HAP-1 (cell line): Measurements from ENCODE around the gene NKAIN2.

Experiments
- DNase-seq, 2 experiments: peaks; one replicate each; pipeline ENCODE4 v3.0.0-alpha.2; 2016 to 2020; ENCODE audit warnings: low spot score in 2 of 2
- H3K27me3 ChIP-seq: fragments of 250-450 bp; sonication (Bioruptor Pico); 2 replicates; pipeline ENCODE4 v1.5.1; 2020; ENCODE audit warnings: low read depth, mild to moderate bottlenecking, moderate library complexity
- H3K36me3 ChIP-seq: fragments of 250-450 bp; sonication (Bioruptor Pico); replicated peaks from 2 replicates; pipeline ENCODE4 v1.5.1; 2020; ENCODE audit warnings: mild to moderate bottlenecking
- H3K4me1 ChIP-seq: fragments of 250-450 bp; sonication (Bioruptor Pico); 2 replicates; pipeline ENCODE4 v1.5.1; 2020; ENCODE audit warnings: mild to moderate bottlenecking
- H3K4me3 ChIP-seq: fragments of 250-450 bp; sonication (Bioruptor Pico); 2 replicates; pipeline ENCODE4 v1.5.1; 2020; ENCODE audit warnings: mild to moderate bottlenecking, moderate library complexity
- H3K9me3 ChIP-seq: fragments of 250-450 bp; sonication (Bioruptor Pico); 2 replicates; pipeline ENCODE4 v1.5.1; 2020; ENCODE audit warnings: mild to moderate bottlenecking, moderate library complexity
- in situ Hi-C: fragments of 300-500 bp; cut with MboI; formaldehyde crosslinking; loops from 3 replicates; pipeline ENCODE4 v1.14.3; 2020; ENCODE audit warnings: low sequenced_read_pairs, inconsistent platforms, mixed read lengths

NKAIN2 gene

DNA sequence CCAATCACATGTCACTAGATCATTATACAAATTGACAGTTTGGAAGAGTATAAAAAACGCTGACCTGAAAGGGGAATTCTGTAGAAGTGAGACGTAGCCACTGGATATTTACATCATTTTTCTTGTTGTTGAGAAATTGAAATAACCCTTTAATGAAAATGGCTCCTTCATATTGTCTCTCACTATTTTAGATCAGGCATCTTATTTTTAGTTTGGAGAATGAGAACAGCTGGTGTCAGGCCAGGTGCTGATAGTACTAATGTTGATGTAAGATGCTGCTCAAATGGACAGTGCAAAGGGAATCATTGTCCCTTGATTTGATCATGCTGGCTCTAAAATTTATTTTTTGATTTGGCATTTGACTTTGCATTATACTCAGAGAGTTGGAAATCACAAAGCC is 17.4 kb downstream of the NKAIN2 start:
- Histone ChIP-seq H3K4me1 (no peaks in the 10 kb centered on the region), H3K27me3 (peaks cover 17% of the 10 kb centered on the region), H3K4me3 (no peak overlapping the region), H3K36me3 (no peaks in the 10 kb centered on the region), H3K9me3 (no peaks in the 10 kb centered on the region)
- in situ Hi-C loops, result loop anchor here (25.0 kb wide), 1 partner anchor 966 kb away; no protein-coding TSS in a partner anchor
- no peak for DNase-seq

DNA sequence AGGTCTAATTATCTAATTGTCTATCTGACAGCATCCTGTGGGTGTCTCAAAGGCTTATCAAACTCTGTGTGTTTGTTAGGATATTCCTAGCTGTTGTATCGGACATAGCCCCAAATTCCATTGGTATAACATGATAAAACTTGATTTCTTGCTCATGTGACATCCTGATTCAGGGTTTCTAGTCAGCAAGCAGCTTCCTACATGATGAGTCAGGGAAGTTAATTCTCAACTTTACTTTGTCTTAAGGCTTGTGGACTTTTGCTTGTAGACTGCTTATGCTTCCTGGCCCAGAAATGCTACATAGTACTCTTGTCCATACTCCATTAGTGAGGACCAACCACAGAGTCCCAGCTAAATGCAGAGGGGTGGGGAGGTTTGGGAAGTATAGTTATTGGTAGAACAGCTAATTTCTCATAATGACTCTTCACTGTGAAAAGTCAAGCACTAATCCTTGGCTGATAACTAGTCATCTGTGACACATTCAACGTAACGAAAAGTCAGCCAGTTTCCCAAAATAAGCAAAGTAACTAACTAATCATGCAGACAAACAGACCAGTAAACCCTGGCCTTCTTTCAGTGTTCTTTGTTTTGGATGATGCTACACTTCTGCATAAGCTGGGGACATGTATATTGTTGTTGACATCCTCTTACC is 25.8 kb downstream of the NKAIN2 start:
- Histone ChIP-seq H3K4me1 (no peaks in the 10 kb centered on the region), H3K4me3 (no peak overlapping the region), H3K9me3 (no peaks in the 10 kb centered on the region), H3K27me3 (peaks cover 18% of the 10 kb centered on the region; the same call in 1 of the 2 replicates), H3K36me3 (no peaks in the 10 kb centered on the region)
- in situ Hi-C loops, result no loop called here
- no peak for DNase-seq

DNA sequence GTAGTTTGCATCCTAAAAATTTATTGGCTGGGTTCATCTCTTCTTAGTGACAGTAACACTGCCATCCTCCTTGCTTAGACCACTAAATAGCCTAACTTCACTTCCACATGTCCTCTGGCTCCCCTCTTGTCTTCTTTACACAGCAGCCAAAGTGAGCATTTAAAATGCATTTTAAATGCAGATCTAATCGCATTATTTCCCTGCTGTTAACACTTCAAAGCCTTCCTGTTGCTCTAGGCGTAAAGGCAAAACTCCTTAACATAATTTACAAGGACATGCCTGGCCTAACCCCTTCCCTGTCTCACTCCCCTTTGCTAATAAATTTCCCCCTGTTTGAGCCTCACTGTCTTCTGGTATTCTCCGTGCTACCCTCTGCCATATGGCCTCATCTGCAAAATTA is 26.5 kb downstream of the NKAIN2 start:
- no peaks in the 10 kb centered on the region for H3K4me1 ChIP-seq
- H3K27me3 ChIP-seq, result peaks cover 25% of the 10 kb centered on the region
- H3K4me3 ChIP-seq, result no peak overlapping the region
- in situ Hi-C loops, result no loop called here
- H3K9me3 ChIP-seq, result no peaks in the 10 kb centered on the region
- DNase-seq, result peak in 1 of 2 experiments; percentile 22
- H3K36me3 ChIP-seq, result no peaks in the 10 kb centered on the region

DNA sequence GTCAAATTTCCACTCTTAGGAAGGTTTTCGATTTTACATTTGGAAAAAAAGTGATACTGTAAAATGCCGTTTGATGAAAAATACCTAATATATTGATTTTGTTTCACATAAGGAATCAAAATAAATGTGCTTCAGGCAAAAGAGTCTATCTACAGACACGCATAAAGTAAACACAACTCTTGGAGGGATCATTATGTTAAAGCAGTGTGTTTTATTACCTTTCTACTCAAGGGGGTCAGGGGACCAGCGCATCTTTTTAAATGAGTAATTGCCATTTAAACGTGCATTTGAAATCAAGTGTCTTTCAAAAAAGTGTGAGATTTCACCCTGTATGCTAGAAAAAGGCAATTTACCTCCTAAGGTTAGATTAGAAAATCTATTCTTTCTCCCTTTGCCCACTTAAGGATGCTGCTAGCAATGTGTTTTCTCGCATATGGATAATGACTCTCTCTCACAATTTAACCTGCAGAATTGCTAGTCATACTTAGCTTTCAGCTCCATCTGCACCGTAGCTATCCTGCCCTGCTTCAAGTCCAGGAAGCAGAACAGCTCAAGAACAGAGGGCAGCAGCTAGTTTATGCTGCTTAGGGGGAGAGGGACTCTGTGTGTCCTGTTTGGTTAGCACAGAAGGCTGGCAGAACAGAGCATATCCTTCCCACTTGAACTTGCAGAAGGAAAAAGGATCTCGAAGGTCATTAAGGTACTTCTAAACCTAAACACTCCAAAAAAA is 35.0 kb downstream of the NKAIN2 start:
- in situ Hi-C loops, result no loop called here
- DNase-seq, result no peak

DNA sequence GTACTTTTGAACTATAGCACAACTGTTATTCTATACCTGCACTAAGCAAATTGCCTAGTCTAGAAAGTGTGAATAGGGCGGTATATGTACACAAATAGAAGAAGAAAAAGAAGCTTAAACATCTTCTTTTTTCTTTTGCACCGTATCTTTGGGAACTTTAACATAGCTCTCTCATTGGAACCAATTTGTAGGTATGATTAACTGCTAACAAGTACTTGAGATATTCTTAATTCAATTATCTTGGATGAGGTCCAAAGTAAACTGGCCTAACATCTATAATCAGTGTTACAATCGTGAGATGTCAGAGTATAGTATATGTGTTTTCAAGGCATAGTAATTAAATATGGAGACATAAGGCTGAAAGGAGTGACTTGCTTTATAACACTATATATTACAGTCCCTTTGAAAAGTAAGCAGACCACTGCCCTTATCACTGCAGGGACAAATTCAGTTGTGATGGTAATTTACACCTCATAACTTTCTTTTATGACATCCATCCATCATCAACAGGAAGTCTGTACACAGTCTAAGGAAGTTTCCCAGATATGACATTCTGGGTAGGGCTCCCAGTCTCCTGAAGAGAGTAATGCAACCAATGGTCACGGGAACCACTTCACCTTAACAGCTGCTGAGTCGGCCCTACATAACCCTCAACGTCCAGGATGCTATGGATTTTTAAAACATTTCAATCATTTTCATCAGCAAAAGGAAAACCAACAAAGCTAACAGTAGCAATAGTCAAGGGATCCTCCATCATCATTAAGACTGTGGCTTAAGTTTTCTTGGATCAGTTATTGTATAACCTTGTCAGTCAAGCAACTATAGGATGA is 37.6 kb downstream of the NKAIN2 start:
- Histone ChIP-seq H3K4me1 (no peaks in the 10 kb centered on the region), H3K36me3 (no peaks in the 10 kb centered on the region), H3K9me3 (no peaks in the 10 kb centered on the region), H3K27me3 (peaks cover 21% of the 10 kb centered on the region), H3K4me3 (no peak overlapping the region)
- in situ Hi-C loops, result no loop called here
- DNase-seq, result no peak

More for the DNA sequence above, 35.0 kb downstream of the NKAIN2 start:
- no peaks in the 10 kb centered on the region for H3K4me1 ChIP-seq
- H3K36me3 ChIP-seq, result no peaks in the 10 kb centered on the region
- H3K27me3 ChIP-seq, result peaks cover 25% of the 10 kb centered on the region
- no peak overlapping the region for H3K4me3 ChIP-seq
- H3K9me3 ChIP-seq, result no peaks in the 10 kb centered on the region

DNA sequence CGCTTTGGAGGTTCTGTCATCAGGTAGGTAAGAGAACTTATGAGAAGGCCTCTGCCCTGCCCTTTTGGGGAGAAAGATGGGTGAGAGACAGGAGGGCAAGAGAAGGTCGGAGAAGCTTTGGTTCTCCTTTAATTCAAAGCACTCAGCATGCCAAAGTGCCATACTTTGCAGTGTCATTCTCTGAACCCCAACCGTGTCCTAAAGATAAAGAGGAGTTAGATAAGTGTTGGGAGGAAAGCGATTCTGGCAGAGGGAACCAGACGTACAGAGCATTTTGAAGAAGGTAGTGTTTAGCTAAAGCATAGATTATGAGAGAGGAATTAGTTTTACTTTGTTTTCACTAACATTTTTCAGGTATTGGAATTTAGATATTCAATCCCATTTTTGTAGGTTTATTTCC is 40.3 kb downstream of the NKAIN2 start:
- Histone ChIP-seq H3K27me3 (peaks cover 7% of the 10 kb centered on the region), H3K36me3 (no peaks in the 10 kb centered on the region), H3K4me1 (no peaks in the 10 kb centered on the region), H3K9me3 (no peaks in the 10 kb centered on the region), H3K4me3 (no peak overlapping the region)
- no peak for DNase-seq
- in situ Hi-C loops, result no loop called here

DNA sequence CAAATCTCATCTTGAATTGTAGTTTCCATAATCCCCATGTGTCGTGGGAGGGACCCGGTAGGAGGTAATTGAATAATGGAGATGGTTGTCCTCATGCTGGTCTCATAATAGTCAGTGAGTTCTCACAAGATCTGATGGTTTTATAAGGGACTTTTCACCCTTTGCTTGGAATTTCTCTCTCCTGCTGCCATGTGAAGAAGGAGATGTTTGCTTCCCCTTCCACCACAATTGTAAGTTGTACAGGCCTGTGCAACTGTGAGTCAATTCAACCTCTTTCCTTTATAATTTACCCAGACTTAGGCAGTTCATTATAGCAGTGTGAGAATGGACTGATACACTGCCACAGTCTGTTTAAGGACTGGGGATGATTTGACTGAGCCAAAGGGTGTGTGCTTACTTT is 44.7 kb downstream of the NKAIN2 start:
- no peak for DNase-seq
- H3K36me3 ChIP-seq, result no peaks in the 10 kb centered on the region
- in situ Hi-C loops, result no loop called here
- H3K4me1 ChIP-seq, result no peaks in the 10 kb centered on the region
- peaks cover 13% of the 10 kb centered on the region for H3K27me3 ChIP-seq
- H3K4me3 ChIP-seq, result no peak overlapping the region
- no peaks in the 10 kb centered on the region for H3K9me3 ChIP-seq

DNA sequence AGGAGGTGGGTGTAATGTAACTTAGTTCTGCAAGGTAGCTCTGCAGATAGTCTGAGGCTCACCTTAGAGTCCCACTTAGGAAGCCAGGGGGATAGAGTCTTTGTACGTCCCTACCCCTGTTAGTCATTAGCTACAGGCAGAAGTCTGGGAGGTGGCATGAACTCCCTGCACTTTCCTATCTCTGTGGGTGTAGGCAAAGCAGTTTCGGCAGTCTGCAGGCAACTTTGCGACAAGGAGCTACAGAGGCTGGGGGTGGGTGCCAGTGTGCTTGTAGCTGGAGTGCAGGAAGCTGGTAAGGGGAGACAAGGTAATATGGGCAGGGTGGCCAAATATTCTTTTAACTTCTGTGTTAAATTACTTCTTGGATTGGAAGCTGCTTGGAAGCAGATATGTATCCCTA is 45.7 kb downstream of the NKAIN2 start:
- no peak for DNase-seq
- no peaks in the 10 kb centered on the region for H3K4me1 ChIP-seq
- in situ Hi-C loops, result no loop called here
- no peak overlapping the region for H3K4me3 ChIP-seq
- H3K36me3 ChIP-seq, result no peaks in the 10 kb centered on the region
- peaks cover 15% of the 10 kb centered on the region for H3K27me3 ChIP-seq
- H3K9me3 ChIP-seq, result no peaks in the 10 kb centered on the region

DNA sequence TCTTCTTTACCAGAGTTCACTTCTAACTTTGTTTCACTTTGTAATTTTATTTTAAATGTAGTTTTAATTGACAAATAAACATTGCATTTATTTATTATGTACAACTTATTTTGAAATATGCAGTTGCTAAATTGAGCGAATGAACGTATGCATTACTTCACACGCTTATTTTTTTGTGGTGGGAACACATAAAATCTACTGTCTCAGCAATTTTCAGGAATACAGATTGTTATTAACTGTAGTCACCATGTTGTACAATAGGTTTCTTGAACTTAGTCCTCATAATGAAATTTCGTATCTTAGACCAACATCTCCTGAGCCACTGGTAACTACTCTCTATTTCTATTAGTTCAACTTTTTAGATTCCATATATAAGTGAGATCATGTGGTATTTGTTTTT is 46.9 kb downstream of the NKAIN2 start:
- H3K4me1 ChIP-seq, result no peaks in the 10 kb centered on the region
- H3K36me3 ChIP-seq, result no peaks in the 10 kb centered on the region
- no peak overlapping the region for H3K4me3 ChIP-seq
- DNase-seq, result no peak
- peaks cover 9% of the 10 kb centered on the region for H3K27me3 ChIP-seq
- no peaks in the 10 kb centered on the region for H3K9me3 ChIP-seq
- in situ Hi-C loops, result no loop called here

DNA sequence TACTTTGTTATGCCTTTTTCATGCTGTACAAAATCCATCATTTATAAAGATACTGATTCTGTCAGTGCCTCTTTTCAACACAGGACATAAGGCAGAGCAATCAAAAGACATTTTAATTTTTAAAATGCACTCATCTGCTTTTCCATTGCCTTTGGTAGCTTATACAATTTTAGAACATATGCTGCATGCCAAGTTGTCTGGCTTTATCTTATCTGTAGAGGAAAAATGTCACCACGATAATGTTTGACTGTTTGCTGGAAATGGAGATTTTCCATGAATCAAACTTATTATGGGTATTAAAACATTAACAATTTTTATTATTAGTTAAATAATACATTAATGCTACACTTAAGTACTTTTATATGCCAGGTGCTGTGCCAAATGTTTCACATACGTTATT is 50.5 kb downstream of the NKAIN2 start:
- Histone ChIP-seq H3K4me3 (no peak overlapping the region), H3K9me3 (no peaks in the 10 kb centered on the region), H3K27me3 (peaks cover 12% of the 10 kb centered on the region), H3K36me3 (no peaks in the 10 kb centered on the region), H3K4me1 (no peaks in the 10 kb centered on the region)
- in situ Hi-C loops, result no loop called here
- DNase-seq, result no peak

DNA sequence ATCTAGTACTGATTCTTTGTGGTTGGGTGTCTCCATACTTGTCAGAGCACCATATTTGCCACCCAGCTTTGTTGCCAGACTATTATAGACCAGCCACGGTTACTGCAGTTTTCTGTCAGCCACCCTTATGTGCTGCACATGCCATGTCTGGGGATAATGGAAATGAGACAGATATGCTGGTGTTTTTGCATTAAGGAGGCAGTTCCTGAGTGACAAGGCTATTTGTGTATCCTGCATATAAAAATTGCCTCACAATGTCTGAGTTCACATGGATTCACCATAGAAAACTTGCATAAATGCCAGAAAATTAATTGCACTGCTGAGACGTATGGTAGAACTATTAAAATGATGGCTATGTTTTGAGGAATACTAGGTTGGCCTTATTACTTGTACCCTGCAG is 51.8 kb downstream of the NKAIN2 start:
- Histone ChIP-seq H3K27me3 (peaks cover 14% of the 10 kb centered on the region), H3K9me3 (no peaks in the 10 kb centered on the region), H3K36me3 (no peaks in the 10 kb centered on the region), H3K4me3 (no peak overlapping the region), H3K4me1 (no peaks in the 10 kb centered on the region)
- DNase-seq, result no peak
- in situ Hi-C loops, result no loop called here

DNA sequence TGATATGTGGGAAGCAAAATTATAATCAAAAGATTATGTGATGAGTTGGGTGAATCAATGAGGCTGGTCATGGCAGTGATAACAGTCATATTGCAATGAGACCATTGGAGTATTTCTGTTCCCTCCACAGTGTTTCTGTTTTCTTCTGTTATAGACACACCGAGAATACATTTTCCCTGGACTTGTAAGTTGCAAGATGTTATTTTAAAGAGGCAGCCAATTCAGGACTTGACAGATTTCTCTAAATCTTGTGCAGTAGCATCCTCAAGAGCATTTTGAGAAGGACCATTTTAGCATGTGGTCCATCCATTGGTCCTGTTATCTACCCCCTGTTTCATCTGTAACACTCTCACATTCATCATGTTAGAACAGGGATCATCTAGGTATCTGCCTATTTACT is 55.6 kb downstream of the NKAIN2 start:
- H3K27me3 ChIP-seq, result 0 out of 2 replicates have a peak, but pooled peaks cover 6% of the 10 kb centered on the region
- in situ Hi-C loops, result no loop called here

DNA sequence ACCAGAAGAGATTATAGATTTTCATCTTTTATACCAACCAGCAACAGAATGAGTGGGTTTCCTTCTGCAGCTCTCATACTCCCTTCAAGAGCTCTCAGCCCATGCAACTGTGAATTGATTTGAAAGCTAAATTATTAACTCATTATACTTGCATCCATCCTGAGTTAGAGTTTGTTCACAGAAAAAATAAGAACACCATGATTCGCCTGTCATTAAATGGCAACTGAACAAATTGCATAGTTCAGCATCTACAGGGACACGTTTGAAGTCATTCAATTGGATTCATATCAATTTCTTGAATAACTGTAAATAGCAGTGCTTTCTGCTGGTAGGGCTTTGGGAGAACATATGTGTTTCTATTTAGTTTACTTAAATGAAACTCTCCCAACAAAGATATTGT is 65.7 kb downstream of the NKAIN2 start:
- Histone ChIP-seq H3K36me3 (no peaks in the 10 kb centered on the region), H3K9me3 (no peaks in the 10 kb centered on the region), H3K4me3 (no peak overlapping the region), H3K4me1 (no peaks in the 10 kb centered on the region), H3K27me3 (no peaks in the 10 kb centered on the region)
- in situ Hi-C loops, result no loop called here
- no peak for DNase-seq

More for the DNA sequence above, 55.6 kb downstream of the NKAIN2 start:
- H3K36me3 ChIP-seq, result no peaks in the 10 kb centered on the region
- DNase-seq, result no peak
- H3K9me3 ChIP-seq, result no peaks in the 10 kb centered on the region
- H3K4me3 ChIP-seq, result no peak overlapping the region
- H3K4me1 ChIP-seq, result no peaks in the 10 kb centered on the region

DNA sequence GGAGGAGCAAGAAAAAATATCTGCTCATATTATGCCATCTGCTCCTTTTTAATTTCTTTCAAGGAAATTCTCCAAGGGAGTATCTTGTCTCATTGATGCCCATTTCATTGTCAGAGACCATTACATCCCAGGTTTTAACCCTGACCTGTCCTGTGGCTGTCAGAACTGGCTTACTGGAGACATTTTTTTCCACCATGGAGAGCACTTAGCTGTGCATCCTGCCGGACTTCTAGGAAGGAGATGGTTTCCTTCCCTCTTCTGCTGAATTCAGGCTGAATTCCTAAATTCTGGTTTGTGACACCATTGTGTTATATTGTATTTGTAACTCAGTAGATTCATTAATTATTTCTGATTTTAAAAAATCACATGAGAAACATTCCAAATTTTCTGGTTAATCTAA is 70.3 kb downstream of the NKAIN2 start:
- H3K27me3 ChIP-seq, result no peaks in the 10 kb centered on the region
- no peak overlapping the region for H3K4me3 ChIP-seq
- no peaks in the 10 kb centered on the region for H3K9me3 ChIP-seq
- no peak for DNase-seq
- no peaks in the 10 kb centered on the region for H3K4me1 ChIP-seq
- in situ Hi-C loops, result no loop called here
- no peaks in the 10 kb centered on the region for H3K36me3 ChIP-seq
